OCI-LY3 (cell line): ENCODE measurements around the gene GPR4.

Source experiments
- CTCF ChIP-seq: fragments of 200-600, 300-600 bp; sonication (generic); IDR thresholded peaks from 2 replicates; pipeline ENCODE4 v1.5.1; 2014; ENCODE audit warnings: antibody characterized with exemption, low read length, low read depth
- EZH2phosphoT487 ChIP-seq: fragments of 200-600 bp; shearing (Covaris generic); IDR thresholded peaks from 2 replicates; pipeline ENCODE4 v1.6.1; 2018; ENCODE audit warnings: antibody characterized with exemption, mixed run types, low read depth

GRCh38 chr19:45591004-45591637 is 10.9 kb downstream of the GPR4 start:
- peak; percentile 17; the same call in 1 of the 2 replicates for TF ChIP-seq CTCF
- no peak for TF ChIP-seq EZH2phosphoT487
